ENCODE results near the gene NELFCD. TPM values are rescaled to one million over a fixed set of nuclear protein-coding genes. Genes with fewer than 3 reads are reported as not detected.
A peak's percentile ranks its signal among the peaks of the same experiment; 100 is the strongest.

Gene NELFCD
- total and polyA plus RNA-seq, 10 of the 15 experiments (the other 5 are each of a cell fraction or from before 2014, with no cell fraction given): 8.9 to 109 (median 82.9) TPM

- in situ Hi-C loops (cut with MboI): loop anchor here (10.0 kb wide), 2 partner anchors 552 to 1612 kb away; partner anchors contain the start of gene RBM38
- Histone ChIP-seq H3K9ac (ENCODE audit: control insufficient read depth, insufficient read depth, low read length) (peak within 1 kb of the TSS; percentile 92), H3K36me3 (ENCODE audit: control insufficient read depth in 2 of 2, insufficient read depth in 2 of 2, low read length in 1 of 2) (peaks cover 5 to 11% of the 10 kb centered on the region in 2 experiments), H3K27me3 (replicated peaks in 1 of 2; ENCODE audit: control insufficient read depth in 2 of 2, insufficient read depth in 2 of 2, low read length in 1 of 2) (no peaks in the 10 kb centered on the region), H4K20me1 (ENCODE audit: control insufficient read depth, insufficient read depth) (0 out of 2 replicates have a peak, but pooled peaks cover 2% of the 10 kb centered on the region), H3K4me2 (ENCODE audit: control insufficient read depth, insufficient read depth) (peak within 1 kb of the TSS; percentile 83), H3K79me2 (ENCODE audit: control insufficient read depth, insufficient read depth, low read length) (peaks cover 52% of the 10 kb centered on the region), H3K9me3 (replicated peaks; ENCODE audit: control insufficient read depth, insufficient read depth, low read length) (no peaks in the 10 kb centered on the region), H3K4me3 (peak within 1 kb of the TSS; percentile 92), H3K4me1 (ENCODE audit: control insufficient read depth, insufficient read depth, low read length) (peaks cover 35% of the 10 kb centered on the region), H2AFZ (ENCODE audit: control insufficient read depth, low read depth, low read length) (peak within 1 kb of the TSS; percentile 38), H3K27ac (ENCODE audit: control insufficient read depth, insufficient read depth) (peak within 1 kb of the TSS; percentile 95)
- peak; percentile 52 for ATAC-seq
- ChIA-PET POLR2A (interaction anchor here (2.2 kb wide), 1 partner anchor 25 kb away, joined by 15 read pairs; the partner anchor contains the start of gene ATP5F1E), RAD21 (ENCODE audit: unreplicated experiment) (interaction anchor here (2.6 kb wide), 1 partner anchor 25 kb away, joined by 15 read pairs; the partner anchor contains the start of gene ATP5F1E), SMC1A (ENCODE audit: uncharacterized antibody, unreplicated experiment) (interaction anchor here (0.9 to 2.2 kb wide), 4 partner anchors 22 to 121 kb away, joined by 3 to 12 read pairs (median 6); partner anchors contain the start of gene ATP5F1E), CTCF (no interaction called here)
- no peak for DNase-seq (ENCODE audit: low read depth, low spot score)
- 3% methylated on average over 23 of the region's 82 CpGs for WGBS (ENCODE audit: insufficient coverage, insufficient replicate concordance, low lambda C conversion rate, missing lambda C conversion rate)
- intact Hi-C loops (cut with micrococcal nuclease; ENCODE audit: unreplicated experiment): loop anchor here (1.0 kb wide), 2 partner anchors 25 to 100 kb away; partner anchors contain the start of gene ATP5F1E
- no TSS peak for BruUV-seq (replicated peaks)
- FAIRE-seq: no peak
- no peak for TF ChIP-seq MTA2 (IDR thresholded peaks at IDR 0.05; ENCODE audit: low read depth)
- TF ChIP-seq, protein P1, sequence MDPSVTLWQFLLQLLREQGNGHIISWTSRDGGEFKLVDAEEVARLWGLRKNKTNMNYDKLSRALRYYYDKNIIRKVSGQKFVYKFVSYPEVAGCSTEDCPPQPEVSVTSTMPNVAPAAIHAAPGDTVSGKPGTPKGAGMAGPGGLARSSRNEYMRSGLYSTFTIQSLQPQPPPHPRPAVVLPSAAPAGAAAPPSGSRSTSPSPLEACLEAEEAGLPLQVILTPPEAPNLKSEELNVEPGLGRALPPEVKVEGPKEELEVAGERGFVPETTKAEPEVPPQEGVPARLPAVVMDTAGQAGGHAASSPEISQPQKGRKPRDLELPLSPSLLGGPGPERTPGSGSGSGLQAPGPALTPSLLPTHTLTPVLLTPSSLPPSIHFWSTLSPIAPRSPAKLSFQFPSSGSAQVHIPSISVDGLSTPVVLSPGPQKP (IDR thresholded peaks at IDR 0.05; ENCODE audit: low read depth, low read length): no peak
- TF ChIP-seq STAT3 (IDR thresholded peaks at IDR 0.05; ENCODE audit: low read depth, low read length): no peak
- peak; percentile 74 for TF ChIP-seq NR2C1 (IDR thresholded peaks at IDR 0.05)
- TF ChIP-seq TBL1XR1 (IDR thresholded peaks at IDR 0.05; ENCODE audit: low read depth, low read length): no peak
- 0 out of 2 replicates have a peak, but pooled peaks have one; percentile 51 for TF ChIP-seq BACH1 (IDR thresholded peaks at IDR 0.05; ENCODE audit: borderline replicate concordance)
- TF ChIP-seq LARP7 (IDR thresholded peaks at IDR 0.05): peak; percentile 72
- TF ChIP-seq RB1 (IDR thresholded peaks at IDR 0.05; ENCODE audit: borderline replicate concordance): peak; percentile 36; the same call in 1 of the 2 replicates
- TF ChIP-seq SKIL (IDR thresholded peaks at IDR 0.05; ENCODE audit: low read depth, poor library complexity, severe bottlenecking): no peak
- TF ChIP-seq, protein P2, sequence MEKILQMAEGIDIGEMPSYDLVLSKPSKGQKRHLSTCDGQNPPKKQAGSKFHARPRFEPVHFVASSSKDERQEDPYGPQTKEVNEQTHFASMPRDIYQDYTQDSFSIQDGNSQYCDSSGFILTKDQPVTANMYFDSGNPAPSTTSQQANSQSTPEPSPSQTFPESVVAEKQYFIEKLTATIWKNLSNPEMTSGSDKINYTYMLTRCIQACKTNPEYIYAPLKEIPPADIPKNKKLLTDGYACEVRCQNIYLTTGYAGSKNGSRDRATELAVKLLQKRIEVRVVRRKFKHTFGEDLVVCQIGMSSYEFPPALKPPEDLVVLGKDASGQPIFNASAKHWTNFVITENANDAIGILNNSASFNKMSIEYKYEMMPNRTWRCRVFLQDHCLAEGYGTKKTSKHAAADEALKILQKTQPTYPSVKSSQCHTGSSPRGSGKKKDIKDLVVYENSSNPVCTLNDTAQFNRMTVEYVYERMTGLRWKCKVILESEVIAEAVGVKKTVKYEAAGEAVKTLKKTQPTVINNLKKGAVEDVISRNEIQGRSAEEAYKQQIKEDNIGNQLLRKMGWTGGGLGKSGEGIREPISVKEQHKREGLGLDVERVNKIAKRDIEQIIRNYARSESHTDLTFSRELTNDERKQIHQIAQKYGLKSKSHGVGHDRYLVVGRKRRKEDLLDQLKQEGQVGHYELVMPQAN (conservative IDR thresholded peaks at IDR 0.05): peak; percentile 58
- no peak for TF ChIP-seq ZNF384 (IDR thresholded peaks at IDR 0.05; ENCODE audit: borderline replicate concordance, low read depth, low read length)
- TF ChIP-seq, protein P3, sequence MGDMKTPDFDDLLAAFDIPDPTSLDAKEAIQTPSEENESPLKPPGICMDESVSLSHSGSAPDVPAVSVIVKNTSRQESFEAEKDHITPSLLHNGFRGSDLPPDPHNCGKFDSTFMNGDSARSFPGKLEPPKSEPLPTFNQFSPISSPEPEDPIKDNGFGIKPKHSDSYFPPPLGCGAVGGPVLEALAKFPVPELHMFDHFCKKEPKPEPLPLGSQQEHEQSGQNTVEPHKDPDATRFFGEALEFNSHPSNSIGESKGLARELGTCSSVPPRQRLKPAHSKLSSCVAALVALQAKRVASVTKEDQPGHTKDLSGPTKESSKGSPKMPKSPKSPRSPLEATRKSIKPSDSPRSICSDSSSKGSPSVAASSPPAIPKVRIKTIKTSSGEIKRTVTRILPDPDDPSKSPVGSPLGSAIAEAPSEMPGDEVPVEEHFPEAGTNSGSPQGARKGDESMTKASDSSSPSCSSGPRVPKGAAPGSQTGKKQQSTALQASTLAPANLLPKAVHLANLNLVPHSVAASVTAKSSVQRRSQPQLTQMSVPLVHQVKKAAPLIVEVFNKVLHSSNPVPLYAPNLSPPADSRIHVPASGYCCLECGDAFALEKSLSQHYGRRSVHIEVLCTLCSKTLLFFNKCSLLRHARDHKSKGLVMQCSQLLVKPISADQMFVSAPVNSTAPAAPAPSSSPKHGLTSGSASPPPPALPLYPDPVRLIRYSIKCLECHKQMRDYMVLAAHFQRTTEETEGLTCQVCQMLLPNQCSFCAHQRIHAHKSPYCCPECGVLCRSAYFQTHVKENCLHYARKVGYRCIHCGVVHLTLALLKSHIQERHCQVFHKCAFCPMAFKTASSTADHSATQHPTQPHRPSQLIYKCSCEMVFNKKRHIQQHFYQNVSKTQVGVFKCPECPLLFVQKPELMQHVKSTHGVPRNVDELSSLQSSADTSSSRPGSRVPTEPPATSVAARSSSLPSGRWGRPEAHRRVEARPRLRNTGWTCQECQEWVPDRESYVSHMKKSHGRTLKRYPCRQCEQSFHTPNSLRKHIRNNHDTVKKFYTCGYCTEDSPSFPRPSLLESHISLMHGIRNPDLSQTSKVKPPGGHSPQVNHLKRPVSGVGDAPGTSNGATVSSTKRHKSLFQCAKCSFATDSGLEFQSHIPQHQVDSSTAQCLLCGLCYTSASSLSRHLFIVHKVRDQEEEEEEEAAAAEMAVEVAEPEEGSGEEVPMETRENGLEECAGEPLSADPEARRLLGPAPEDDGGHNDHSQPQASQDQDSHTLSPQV (IDR thresholded peaks at IDR 0.05): peak; percentile 66; the same call in 1 of the 2 replicates
Observed at GRCh38 chr20:59006864-59007664, 26.0 kb downstream of the NELFCD start, which contains the start of gene CTSZ. Gene CTSZ, minus strand, starts transcription at chr20:59007254. Its CDS starts 126 bp downstream, at chr20:59007128.
